ENCODE results near the gene NTM.
"Not testable (repeated sequence)": the region's sequence is repeated elsewhere in the genome, so short reads cannot be mapped to it uniquely, and the experiment has no call there.

NTM gene

GRCh38 chr11:132357811-132358572 is 987.6 kb downstream of the NTM start:
- DNase-seq: no peak

DNA sequence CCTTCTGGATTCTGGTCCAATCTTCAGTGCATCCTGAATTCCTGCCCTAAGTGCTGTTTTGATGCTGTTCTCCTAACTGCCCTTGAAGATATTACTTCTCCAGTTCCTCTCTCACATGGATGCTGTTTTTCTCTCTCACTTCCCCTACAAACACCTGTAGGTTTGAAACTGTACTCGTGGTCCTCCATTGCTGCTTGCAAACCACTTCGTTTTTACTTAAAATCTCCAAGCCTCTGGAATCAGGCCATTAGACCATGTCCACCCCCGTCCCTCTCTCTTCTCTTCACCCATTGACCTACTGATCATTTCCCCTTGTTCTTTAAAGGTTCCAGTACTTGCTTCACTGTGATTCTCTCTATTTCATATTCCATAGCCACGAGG is 988.1 kb downstream of the NTM start:
- DNase-seq: no peak

GRCh38 chr11:132361011-132361550 is 990.7 kb downstream of the NTM start:
- DNase-seq: no peak

GRCh38 chr11:132365650-132366049 is 995.2 kb downstream of the NTM start:
- DNase-seq: no peak

GRCh38 chr11:132367293-132367692 is 996.9 kb downstream of the NTM start:
- no peak for DNase-seq

DNA sequence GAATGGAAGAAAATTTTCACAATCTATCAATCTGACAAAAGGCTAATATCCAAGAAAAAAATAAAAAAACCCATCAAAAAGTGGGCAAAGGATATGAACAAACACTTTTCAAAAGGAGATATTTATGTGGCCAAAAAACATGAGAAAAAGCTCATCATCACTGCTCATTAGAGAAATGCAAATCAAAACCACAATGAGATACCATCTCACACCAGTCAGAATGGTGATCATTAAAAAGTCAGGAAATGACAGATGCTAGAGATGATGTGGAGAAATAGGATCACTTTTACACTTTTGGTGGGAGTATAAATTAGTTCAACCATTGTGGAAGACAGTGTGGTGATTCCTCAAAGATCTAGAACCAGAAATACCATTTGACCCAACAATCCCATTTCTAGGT is 999.7 kb downstream of the NTM start:
- not testable (repeated sequence) for DNase-seq

GRCh38 chr11:132373405-132374143 is 1003.2 kb downstream of the NTM start:
- DNase-seq: no peak

DNA sequence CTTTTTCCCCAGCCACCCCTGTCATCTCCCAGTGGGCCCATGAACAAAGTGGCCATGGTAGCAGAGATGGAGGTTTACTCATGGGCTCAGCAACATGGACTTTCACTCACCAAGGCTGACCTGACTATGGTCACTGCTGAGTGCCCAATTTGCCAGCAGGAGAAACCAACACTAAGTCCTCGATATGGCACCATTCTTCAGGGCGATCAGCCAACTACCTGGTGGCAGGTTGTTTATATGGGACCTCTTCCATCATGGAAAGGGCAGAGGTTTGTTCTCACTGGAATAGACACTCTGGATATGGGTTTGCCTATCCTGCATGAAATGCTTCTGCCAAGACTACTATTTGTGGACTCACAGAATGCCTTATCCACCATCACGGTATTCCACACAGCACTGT is 1009.1 kb downstream of the NTM start:
- no peak for DNase-seq

All from cerebellar nuclear complex (tissue), 1 donor.